C4-2B (cell line): ENCODE measurements around the gene EIF4H.

Source experiments
- H3K27ac ChIP-seq: fragments of 450-650 bp; 2 replicates; pipeline ENCODE4 v1.5.1; 2017
- ZFX ChIP-seq: fragments of 450-650 bp; IDR thresholded peaks from 2 replicates; pipeline ENCODE4 v1.6.1; 2017
- TF ChIP-seq, protein P1 (sequence below): fragments of 450-650 bp; conservative IDR thresholded peaks from 2 replicates; pipeline ENCODE4 v1.5.1; 2017; ENCODE audit warnings: mild to moderate bottlenecking

The EIF4H gene

DNA sequence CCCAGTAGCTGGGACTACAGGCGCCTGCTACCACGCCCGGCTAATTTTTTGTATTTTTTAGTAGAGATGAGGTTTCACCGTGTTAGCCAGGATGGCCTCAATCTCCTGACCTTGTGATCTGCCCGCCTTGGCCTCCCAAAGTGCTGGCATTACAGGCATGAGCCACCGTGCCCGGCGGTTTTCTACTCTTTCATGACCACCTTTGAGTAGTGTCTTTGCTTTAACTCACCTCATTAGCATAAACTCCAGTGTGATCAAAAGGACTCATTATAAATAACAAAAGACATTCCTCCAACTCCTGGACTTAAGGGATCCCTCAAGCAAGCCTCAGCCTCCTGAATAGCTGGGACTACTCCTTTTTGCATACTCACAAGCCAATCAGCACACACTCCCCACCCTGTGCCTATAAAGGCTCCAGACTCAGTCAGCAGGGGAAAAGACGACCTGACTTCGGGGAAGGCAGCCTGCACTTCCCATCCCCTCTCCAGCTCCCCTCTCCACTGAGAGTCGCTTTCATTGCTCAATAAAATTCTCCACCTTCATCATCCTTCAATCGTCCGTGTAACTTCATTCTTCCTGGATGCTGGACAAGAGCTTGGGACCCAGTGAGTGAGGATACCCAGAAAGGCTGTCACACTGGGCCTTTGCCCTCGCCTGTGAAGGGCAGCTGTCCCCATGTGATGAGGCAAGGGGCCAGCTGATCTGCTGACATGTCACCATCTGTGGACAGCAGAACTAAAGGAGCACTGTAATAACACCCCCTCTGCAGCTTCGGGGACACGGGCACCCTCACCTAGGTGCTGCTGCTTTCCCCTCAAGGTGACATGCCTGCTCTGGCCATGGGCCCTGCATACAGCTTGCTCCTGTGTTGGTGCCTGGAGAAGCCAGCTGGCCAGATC is 35.0 kb upstream of the EIF4H start:
- H3K27ac ChIP-seq, result no peak overlapping the region
- no peak for TF ChIP-seq ZFX
- TF ChIP-seq, protein P1, sequence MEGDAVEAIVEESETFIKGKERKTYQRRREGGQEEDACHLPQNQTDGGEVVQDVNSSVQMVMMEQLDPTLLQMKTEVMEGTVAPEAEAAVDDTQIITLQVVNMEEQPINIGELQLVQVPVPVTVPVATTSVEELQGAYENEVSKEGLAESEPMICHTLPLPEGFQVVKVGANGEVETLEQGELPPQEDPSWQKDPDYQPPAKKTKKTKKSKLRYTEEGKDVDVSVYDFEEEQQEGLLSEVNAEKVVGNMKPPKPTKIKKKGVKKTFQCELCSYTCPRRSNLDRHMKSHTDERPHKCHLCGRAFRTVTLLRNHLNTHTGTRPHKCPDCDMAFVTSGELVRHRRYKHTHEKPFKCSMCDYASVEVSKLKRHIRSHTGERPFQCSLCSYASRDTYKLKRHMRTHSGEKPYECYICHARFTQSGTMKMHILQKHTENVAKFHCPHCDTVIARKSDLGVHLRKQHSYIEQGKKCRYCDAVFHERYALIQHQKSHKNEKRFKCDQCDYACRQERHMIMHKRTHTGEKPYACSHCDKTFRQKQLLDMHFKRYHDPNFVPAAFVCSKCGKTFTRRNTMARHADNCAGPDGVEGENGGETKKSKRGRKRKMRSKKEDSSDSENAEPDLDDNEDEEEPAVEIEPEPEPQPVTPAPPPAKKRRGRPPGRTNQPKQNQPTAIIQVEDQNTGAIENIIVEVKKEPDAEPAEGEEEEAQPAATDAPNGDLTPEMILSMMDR, result no peak

DNA sequence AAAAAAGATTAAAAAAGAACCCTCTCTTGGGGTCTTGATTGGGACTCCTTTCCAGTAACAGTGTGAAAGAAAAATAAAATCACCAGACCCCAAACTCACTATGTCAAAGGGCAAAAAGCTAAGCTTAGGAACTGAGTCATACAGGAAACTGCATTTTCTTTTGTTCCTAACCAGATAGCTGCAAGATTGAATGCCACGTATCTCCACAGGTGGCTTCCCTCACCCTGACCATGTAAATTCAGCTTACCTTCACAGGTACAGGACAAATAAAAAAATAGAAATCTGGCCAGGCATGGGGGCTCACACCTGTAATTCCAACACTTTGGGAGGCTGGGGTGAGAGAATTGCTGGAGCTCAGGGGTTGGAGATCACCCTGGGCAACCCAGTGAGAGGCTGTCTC is 32.5 kb upstream of the EIF4H start:
- TF ChIP-seq ZFX, result no peak
- TF ChIP-seq, protein P1, result no peak
- H3K27ac ChIP-seq, result no peak overlapping the region

DNA sequence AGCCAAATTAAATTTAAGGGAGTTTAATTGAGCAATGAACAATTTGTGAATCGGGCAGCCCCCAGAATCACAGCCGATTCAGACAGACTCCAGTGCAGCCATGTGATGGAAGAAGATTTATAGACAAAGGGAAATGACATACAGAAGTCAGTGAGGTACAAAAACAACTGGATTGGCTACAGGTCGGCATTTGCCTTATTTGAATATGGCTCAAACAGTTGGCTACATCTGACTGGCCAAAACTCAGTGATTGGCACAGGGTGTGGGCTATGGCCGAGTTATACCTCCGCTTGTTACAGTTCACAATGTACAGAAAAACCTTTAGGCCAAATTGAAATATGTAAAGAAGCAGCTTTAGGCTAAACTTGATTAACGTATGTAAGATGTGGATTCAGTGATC is 30.8 kb upstream of the EIF4H start:
- no peak overlapping the region for H3K27ac ChIP-seq
- TF ChIP-seq, protein P1, result no peak
- TF ChIP-seq ZFX, result no peak

DNA sequence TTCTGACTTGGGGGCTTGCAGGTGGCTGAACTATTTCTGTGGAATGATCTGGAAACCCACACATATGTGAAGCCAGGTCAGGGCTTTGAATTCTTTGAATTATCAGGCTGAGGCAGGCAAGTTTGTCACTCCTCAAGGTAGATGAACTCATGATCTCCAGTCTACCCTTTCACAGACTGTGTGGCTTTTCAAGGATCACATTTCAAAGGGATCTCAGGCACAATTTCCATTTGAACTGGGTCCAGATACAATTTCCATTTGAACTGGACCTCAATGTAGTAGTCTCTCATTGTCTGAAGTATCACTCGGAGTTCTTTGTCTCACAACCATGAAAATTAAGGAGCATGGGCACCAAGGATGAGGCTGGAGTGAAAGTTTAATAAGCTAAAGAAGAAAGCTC is 25.7 kb upstream of the EIF4H start:
- TF ChIP-seq, protein P1, result no peak
- TF ChIP-seq ZFX, result no peak
- H3K27ac ChIP-seq, result no peak overlapping the region

DNA sequence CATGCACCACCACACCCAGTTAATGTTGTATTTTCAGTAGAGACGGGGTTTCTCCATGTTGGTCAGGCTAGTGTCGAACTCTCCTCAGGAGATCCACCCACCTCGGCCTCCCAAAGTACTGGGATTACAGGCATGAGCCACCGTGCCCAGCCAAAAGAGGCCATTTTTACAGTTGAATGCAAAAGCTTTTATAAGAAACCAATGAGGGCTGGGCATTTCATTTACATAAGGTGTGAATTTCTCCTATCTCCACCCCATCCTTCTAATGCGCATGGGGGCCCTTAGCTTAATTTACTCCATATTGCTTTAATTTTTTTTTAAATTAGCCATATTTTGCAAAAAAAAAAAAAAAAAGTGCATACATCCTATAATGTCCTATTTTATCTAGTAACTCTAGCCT is 25.1 kb upstream of the EIF4H start:
- H3K27ac ChIP-seq, result no peak overlapping the region
- TF ChIP-seq ZFX, result no peak
- TF ChIP-seq, protein P1, result no peak

DNA sequence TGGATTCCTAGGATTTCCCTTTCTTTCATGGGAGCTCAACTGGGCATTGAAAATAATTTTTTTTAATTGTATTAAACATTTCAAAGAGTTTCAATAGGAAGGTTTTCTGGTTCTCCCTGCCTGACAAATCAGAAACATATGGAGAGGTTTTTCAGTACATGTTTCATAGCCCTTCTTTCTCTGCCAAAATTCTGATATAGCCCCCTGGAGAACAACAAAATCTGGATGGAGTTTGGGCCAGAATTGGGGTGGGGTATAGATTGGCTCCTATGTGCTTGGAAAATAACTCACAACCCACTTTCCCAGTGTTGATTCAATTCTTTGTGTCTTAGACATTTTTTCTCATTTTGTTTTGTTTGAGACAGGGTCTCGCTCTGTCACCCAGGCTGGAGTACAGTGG is 24.6 kb upstream of the EIF4H start:
- H3K27ac ChIP-seq, result no peak overlapping the region
- TF ChIP-seq, protein P1, result no peak
- no peak for TF ChIP-seq ZFX

DNA sequence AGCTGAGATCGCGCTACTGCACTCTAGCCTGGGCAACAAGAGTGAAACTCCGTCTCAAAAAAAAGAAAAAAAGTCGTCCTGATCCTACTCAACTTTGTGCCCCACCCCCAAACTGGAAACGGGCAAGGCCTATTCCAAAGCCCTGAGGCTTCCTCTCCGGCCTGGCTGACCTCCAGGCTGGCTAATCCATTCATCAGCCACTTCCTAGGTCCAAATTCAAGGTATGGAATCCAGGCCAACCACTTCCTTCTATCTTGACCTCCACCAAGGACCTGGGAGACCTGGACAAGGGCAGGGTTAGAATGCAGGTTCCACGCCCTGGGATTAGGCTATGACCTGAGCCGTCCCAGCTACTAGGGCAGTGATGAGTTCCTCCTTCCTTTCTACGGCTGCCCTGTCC is 20.4 kb upstream of the EIF4H start:
- no peak for TF ChIP-seq ZFX
- TF ChIP-seq, protein P1, result no peak
- no peak overlapping the region for H3K27ac ChIP-seq
